GM18868 (cell line): ENCODE results near the gene KRTAP17-1.

Experiments used
- ATAC-seq: cut with Tn5 transposase; IDR thresholded peaks from one replicate; pipeline ENCODE4 v1.9.1; 2021; ENCODE audit warnings: mild to moderate bottlenecking, moderate library complexity; ENCODE audit not compliant: unreplicated experiment

KRTAP17-1 gene

GRCh38 chr17:41333098-41333497 is 17.6 kb upstream of the KRTAP17-1 start:
- ATAC-seq, result no peak

GRCh38 chr17:41332239-41332638 is 16.7 kb upstream of the KRTAP17-1 start:
- ATAC-seq, result no peak

GRCh38 chr17:41331606-41332005 is 16.1 kb upstream of the KRTAP17-1 start:
- no peak for ATAC-seq

- no peak for ATAC-seq
Measured at GRCh38 chr17:41329279-41329948, 13.9 kb upstream of the KRTAP17-1 start.

GRCh38 chr17:41328207-41328606 is 12.7 kb upstream of the KRTAP17-1 start:
- no peak for ATAC-seq

GRCh38 chr17:41327411-41328120 is 12.1 kb upstream of the KRTAP17-1 start:
- ATAC-seq, result no peak

GRCh38 chr17:41326173-41327145 is 10.9 kb upstream of the KRTAP17-1 start:
- no peak for ATAC-seq

- ATAC-seq, result no peak
Measured at GRCh38 chr17:41325611-41326010, 10.1 kb upstream of the KRTAP17-1 start.

- no peak for ATAC-seq
Measured at GRCh38 chr17:41325126-41325525, 9.6 kb upstream of the KRTAP17-1 start.

GRCh38 chr17:41324180-41325075 is 8.9 kb upstream of the KRTAP17-1 start:
- ATAC-seq, result no peak

- no peak for ATAC-seq
Measured at GRCh38 chr17:41322903-41323895, 7.7 kb upstream of the KRTAP17-1 start.

GRCh38 chr17:41322094-41322902 is 6.8 kb upstream of the KRTAP17-1 start:
- ATAC-seq, result no peak

GRCh38 chr17:41318231-41318630 is 2.7 kb upstream of the KRTAP17-1 start:
- ATAC-seq, result no peak

GRCh38 chr17:41315814-41316445 is 420 bp upstream of the KRTAP17-1 start:
- ATAC-seq, result no peak

GRCh38 chr17:41311111-41311510 is 4.4 kb downstream of the KRTAP17-1 start:
- no peak for ATAC-seq

GRCh38 chr17:41308918-41309359 is 6.6 kb downstream of the KRTAP17-1 start, which contains the start of gene KRTAP16-1:
Gene KRTAP16-1, minus strand, starts transcription at chr17:41309309. Its CDS starts 56 bp downstream, at chr17:41309253.
- no peak for ATAC-seq

- no peak for ATAC-seq
Measured at GRCh38 chr17:41308251-41308917, 7.1 kb downstream of the KRTAP17-1 start.
